ENCODE results near the gene ERV3-1.
"Not testable (repeated sequence)": the region's sequence is repeated elsewhere in the genome, so short reads cannot be mapped to it uniquely, and the experiment has no call there.

ERV3-1 gene

DNA sequence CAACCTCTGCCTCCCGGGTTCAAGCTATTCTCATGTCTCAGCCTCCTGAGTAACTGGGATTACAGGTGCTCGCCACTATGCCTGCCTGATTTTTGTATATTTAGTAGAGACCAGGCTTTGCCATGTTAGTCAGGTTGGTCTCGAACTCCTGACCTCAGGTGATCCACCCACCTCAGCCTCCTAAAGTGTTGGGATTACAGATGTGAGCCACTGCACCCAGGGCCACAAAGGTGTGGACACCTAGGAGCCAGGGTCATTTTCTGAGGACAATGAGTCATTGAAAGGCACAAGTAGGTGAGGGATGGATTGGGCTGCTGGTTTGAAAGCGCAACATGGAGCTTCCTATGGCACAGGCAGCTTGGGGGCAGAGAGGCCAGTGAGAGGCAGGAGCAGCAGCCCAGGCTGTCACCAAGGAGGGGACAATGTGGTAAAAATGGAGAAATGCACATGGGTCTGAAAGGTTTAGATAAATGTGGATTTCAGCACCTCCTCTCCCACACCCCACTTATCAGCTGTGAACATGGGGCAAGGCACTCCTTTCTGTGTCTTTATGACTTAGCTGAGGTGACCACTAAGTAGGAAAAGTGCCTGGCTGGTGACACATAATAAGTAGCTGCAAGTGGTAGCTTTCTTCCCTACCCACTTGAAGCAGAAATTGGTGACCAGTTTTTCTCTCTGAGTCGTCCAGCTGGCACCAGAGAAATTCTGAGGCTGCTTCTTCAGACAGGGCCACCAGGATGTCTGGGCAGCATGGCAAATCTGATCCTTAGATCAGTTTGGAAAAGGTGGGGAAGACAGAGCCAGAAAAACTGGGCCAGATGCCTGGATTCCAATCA lies 61.6 kb downstream of the ERV3-1 start:
- DNase-seq (ENCODE audit: low read depth in 2 of 2): not testable (repeated sequence)
